ENCODE results near the gene CGB1. TPM values are rescaled to one million over a fixed set of nuclear protein-coding genes. Genes with fewer than 3 reads are reported as not detected.

Gene CGB1
- total RNA-seq, 4 donors from 2014 or later: not detected

- Histone ChIP-seq H3K9me3 (no peaks in the 10 kb centered on the region), H3K27me3 (no peaks in the 10 kb centered on the region), H3K36me3 (peaks cover 39 to 47% of the 10 kb centered on the region in 2 donors), H3K27ac (no peak overlapping the region), H3K4me1 (no peaks in the 10 kb centered on the region), H3K4me3 (replicated peaks in 1 of 3) (no peak overlapping the region)
- DNase-seq: no peak
- no peak for TF ChIP-seq CTCF (IDR thresholded peaks at IDR 0.05)
- TF ChIP-seq POLR2A (IDR thresholded peaks at IDR 0.05): no peak
- WGBS, 2 donors: 90 to 95% methylated on average over 10 to 17 of the region's 17 CpGs
- intact Hi-C loops (cut with DNase I): no loop called here
Observed at GRCh38 chr19:49011194-49011593, 25.5 kb downstream of the CGB1 start.

GRCh38 chr19:49010453-49010852, 26.2 kb downstream of the CGB1 start:
- intact Hi-C loops (cut with DNase I): no loop called here
- TF ChIP-seq POLR2A (IDR thresholded peaks at IDR 0.05) (no peak), CTCF (IDR thresholded peaks at IDR 0.05) (no peak)
- Histone ChIP-seq H3K9me3 (no peaks in the 10 kb centered on the region), H3K4me1 (no peaks in the 10 kb centered on the region), H3K27ac (no peak overlapping the region), H3K4me3 (replicated peaks in 1 of 3) (no peak overlapping the region), H3K36me3 (peaks cover 45 to 55% of the 10 kb centered on the region in 2 donors), H3K27me3 (no peaks in the 10 kb centered on the region)
- 91 to 95% methylated on average over 16 to 18 of the region's 18 CpGs for WGBS, 2 donors
- no peak for DNase-seq

- H3K27ac ChIP-seq: no peak overlapping the region
- no peaks in the 10 kb centered on the region for H3K9me3 ChIP-seq
- H3K27me3 ChIP-seq: no peaks in the 10 kb centered on the region
- DNase-seq: no peak
- intact Hi-C loops (cut with DNase I): no loop called here
- H3K36me3 ChIP-seq: peaks cover 51 to 60% of the 10 kb centered on the region in 2 donors
- H3K4me3 ChIP-seq (replicated peaks in 1 of 3): no peak overlapping the region
- 96 to 97% methylated on average over 16 to 18 of the region's 18 CpGs for WGBS, 2 donors
- no peak for TF ChIP-seq CTCF (IDR thresholded peaks at IDR 0.05)
- no peak for TF ChIP-seq POLR2A (IDR thresholded peaks at IDR 0.05)
- no peaks in the 10 kb centered on the region for H3K4me1 ChIP-seq
Observed at GRCh38 chr19:49009828-49010227, 26.9 kb downstream of the CGB1 start.

- Histone ChIP-seq H3K4me3 (replicated peaks in 1 of 3) (no peak overlapping the region), H3K27ac (no peak overlapping the region), H3K27me3 (no peaks in the 10 kb centered on the region), H3K4me1 (no peaks in the 10 kb centered on the region), H3K9me3 (no peaks in the 10 kb centered on the region), H3K36me3 (peaks cover 57 to 61% of the 10 kb centered on the region in 2 donors)
- DNase-seq: no peak
- TF ChIP-seq POLR2A (IDR thresholded peaks at IDR 0.05) (no peak), CTCF (IDR thresholded peaks at IDR 0.05) (no peak)
- whole genome bisulfite sequencing, 2 donors: 94 to 95% methylated on average over 7 to 22 of the region's 22 CpGs
- intact Hi-C loops (cut with DNase I): no loop called here
Observed at GRCh38 chr19:49006905-49007304, 29.8 kb downstream of the CGB1 start.

GRCh38 chr19:49004964-49005614, 31.6 kb downstream of the CGB1 start:
- H3K36me3 ChIP-seq: peaks cover 42 to 48% of the 10 kb centered on the region in 2 donors
- intact Hi-C loops (cut with DNase I): no loop called here

More at GRCh38 chr19:49004964-49005614, 31.6 kb downstream of the CGB1 start:
- Histone ChIP-seq H3K9me3 (no peaks in the 10 kb centered on the region), H3K27ac (no peak overlapping the region), H3K4me1 (no peaks in the 10 kb centered on the region), H3K4me3 (replicated peaks in 1 of 3) (no peak overlapping the region), H3K27me3 (no peaks in the 10 kb centered on the region)
- no peak for TF ChIP-seq CTCF (IDR thresholded peaks at IDR 0.05)
- TF ChIP-seq POLR2A (IDR thresholded peaks at IDR 0.05): no peak
- WGBS, 2 donors: 93 to 98% methylated on average over 7 of the region's 7 CpGs
- DNase-seq: no peak

Data from thyroid gland (tissue), 4 donors.